ENCODE results near the gene RNF111. TPM values are rescaled to one million over a fixed set of nuclear protein-coding genes. Genes with fewer than 3 reads are reported as not detected.
A peak's percentile ranks its signal among the peaks of the same experiment; 100 is the strongest.

RNF111 gene
- total and polyA plus RNA-seq, 7 donors = 7.6 to 28.6 (median 15.0) TPM

DNA sequence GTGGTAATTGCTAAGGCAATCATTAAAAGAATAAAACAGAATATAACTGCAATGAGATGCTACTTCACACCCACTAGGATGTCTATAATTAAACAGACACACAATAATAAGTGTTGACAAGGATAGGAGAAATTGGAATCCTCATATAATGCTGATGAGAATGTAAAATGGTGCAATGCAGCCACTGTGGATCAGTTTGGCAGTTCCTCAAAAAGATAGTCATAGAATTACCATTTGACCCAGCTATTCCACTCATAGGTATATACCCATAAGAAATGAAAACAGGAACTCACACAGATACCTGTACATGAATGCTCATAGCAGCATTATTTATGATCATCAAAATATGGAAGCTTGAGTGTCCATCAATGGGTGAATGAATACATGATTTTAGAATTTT is 9.6 kb upstream of the RNF111 start:
- peaks cover 0 to 11% (median 7%) of the 10 kb centered on the region in 4 donors for H3K4me1 ChIP-seq
- no peak overlapping the region for H3K4me3 ChIP-seq
- H3K27me3 ChIP-seq = no peaks in the 10 kb centered on the region
- H3K36me3 ChIP-seq = no peaks in the 10 kb centered on the region
- no peak for TF ChIP-seq EP300 (IDR thresholded peaks at IDR 0.05)
- TF ChIP-seq, protein P1, sequence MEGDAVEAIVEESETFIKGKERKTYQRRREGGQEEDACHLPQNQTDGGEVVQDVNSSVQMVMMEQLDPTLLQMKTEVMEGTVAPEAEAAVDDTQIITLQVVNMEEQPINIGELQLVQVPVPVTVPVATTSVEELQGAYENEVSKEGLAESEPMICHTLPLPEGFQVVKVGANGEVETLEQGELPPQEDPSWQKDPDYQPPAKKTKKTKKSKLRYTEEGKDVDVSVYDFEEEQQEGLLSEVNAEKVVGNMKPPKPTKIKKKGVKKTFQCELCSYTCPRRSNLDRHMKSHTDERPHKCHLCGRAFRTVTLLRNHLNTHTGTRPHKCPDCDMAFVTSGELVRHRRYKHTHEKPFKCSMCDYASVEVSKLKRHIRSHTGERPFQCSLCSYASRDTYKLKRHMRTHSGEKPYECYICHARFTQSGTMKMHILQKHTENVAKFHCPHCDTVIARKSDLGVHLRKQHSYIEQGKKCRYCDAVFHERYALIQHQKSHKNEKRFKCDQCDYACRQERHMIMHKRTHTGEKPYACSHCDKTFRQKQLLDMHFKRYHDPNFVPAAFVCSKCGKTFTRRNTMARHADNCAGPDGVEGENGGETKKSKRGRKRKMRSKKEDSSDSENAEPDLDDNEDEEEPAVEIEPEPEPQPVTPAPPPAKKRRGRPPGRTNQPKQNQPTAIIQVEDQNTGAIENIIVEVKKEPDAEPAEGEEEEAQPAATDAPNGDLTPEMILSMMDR (IDR thresholded peaks at IDR 0.05) = no peak
- no peak for TF ChIP-seq POLR2AphosphoS5 (IDR thresholded peaks at IDR 0.05)
- TF ChIP-seq POLR2A (IDR thresholded peaks at IDR 0.05) = no peak
- intact Hi-C loops (cut with DNase I) = no loop called here
- no peaks in the 10 kb centered on the region for H3K9me3 ChIP-seq
- no peak overlapping the region for H3K27ac ChIP-seq
- no peak for DNase-seq

DNA sequence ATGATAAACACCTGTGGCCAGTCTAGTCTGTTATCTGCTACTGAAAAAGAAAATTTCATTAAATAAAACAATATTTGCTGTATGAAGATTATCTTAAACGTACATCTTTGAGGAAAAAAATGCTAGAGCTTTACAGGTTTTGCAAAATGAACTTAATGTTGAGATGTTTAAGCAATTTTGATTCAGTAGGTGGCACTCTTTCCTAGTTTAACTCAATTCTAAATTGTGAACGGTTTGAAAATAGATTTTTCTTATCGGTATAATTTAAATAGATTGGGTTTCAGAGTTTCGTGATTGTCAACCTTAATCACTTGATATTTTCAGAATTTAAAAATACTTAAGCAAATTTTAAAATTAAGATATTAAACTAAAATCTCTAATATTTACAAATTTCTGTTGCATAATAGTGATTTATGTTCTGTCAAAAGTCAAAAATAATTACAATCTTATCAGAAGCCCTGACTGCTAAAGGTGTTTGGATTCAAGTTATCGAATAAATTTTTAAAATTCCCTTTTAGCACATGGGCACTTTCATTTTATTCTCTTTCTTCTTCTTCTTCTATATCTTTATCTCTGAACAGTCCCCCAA is 7.0 kb upstream of the RNF111 start:
- H3K4me1 ChIP-seq = peaks cover 0 to 11% (median 7%) of the 10 kb centered on the region in 4 donors
- intact Hi-C loops (cut with DNase I) = loop anchor here (2.0 kb wide), 1 partner anchor 512 kb away; no protein-coding TSS in a partner anchor
- H3K9me3 ChIP-seq = no peaks in the 10 kb centered on the region
- H3K4me3 ChIP-seq = no peak overlapping the region
- DNase-seq = no peak
- TF ChIP-seq, protein P1 (IDR thresholded peaks at IDR 0.05) = peak; percentile 22 to 33 (median 24)
- TF ChIP-seq POLR2AphosphoS5 (IDR thresholded peaks at IDR 0.05) = no peak
- no peaks in the 10 kb centered on the region for H3K27me3 ChIP-seq
- no peaks in the 10 kb centered on the region for H3K36me3 ChIP-seq
- 9% methylated on average over 5 of the region's 5 CpGs for WGBS, 2 donors
- peak overlapping the region in 2 of 4 donors; percentile 14 to 58 for H3K27ac ChIP-seq

DNA sequence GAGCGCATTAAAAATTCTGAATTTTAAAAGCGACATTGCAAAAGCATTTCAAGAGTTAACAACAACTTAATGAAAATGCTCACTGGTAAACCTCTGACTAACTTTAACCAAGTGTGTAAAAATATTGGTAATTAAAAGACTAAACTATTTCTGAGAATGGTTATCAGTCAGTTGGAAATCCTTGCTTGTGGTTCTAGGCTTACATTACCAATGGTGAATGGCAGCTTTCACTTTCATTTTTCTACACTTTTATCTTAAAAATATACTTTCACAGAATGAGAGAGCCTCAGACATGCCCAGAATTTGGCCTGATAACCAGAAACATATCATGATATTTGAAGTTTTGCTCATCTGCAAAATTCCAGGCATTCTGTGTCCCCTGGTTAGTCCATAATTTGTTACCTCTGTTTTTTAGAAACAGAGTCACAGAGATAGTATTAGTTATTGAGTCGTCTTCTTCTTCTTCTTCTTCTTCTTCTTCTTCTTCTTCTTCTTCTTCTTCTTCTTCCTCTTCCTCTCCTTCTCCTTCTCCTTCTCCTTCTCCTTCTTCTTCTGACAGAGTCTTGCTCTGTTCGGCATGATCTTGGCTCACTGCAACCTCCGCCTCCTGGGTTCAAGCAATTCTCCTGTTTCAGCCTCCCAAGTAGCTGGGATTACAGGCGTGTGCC is 5.5 kb upstream of the RNF111 start:
- H3K4me1 ChIP-seq = peaks cover 0 to 15% (median 10%) of the 10 kb centered on the region in 4 donors
- intact Hi-C loops (cut with DNase I) = loop anchor here (2.0 kb wide), 1 partner anchor 511 kb away; no protein-coding TSS in a partner anchor
- DNase-seq = no peak
- TF ChIP-seq, protein P1 (IDR thresholded peaks at IDR 0.05) = no peak
- TF ChIP-seq POLR2A (IDR thresholded peaks at IDR 0.05) = no peak
- TF ChIP-seq EP300 (IDR thresholded peaks at IDR 0.05) = no peak
- TF ChIP-seq POLR2AphosphoS5 (IDR thresholded peaks at IDR 0.05) = no peak
- H3K4me3 ChIP-seq = no peak overlapping the region
- no peaks in the 10 kb centered on the region for H3K36me3 ChIP-seq
- no peaks in the 10 kb centered on the region for H3K9me3 ChIP-seq
- no peak overlapping the region for H3K27ac ChIP-seq
- H3K27me3 ChIP-seq = no peaks in the 10 kb centered on the region
- 79 to 86% methylated on average over 6 of the region's 6 CpGs for WGBS, 2 donors

DNA sequence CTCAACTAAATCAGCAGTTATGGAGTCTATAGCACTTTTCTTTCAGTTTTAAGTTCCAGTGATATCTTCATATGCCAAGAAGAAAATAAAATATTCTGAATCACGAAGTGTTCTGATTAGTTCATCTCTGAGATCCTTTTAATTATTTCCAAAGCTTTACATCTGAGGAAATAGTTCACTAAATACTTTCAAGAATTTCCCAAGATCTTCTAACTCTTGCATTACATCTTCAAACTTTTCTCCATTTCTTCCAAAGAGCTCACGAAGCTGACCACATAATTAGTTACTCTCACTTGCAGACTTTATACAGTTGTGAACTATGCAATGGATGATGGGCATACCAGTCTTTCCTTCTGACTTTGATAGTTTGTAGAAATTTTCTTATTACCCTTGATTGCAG is 4.2 kb upstream of the RNF111 start:
- Histone ChIP-seq H3K9me3 (no peaks in the 10 kb centered on the region), H3K36me3 (no peaks in the 10 kb centered on the region), H3K4me3 (no peak overlapping the region), H3K4me1 (peaks cover 0 to 16% (median 12%) of the 10 kb centered on the region in 4 donors), H3K27ac (no peak overlapping the region), H3K27me3 (no peaks in the 10 kb centered on the region)
- no peak for DNase-seq
- intact Hi-C loops (cut with DNase I) = no loop called here
- WGBS, 2 donors = 84 to 89% methylated on average over 2 of the region's 2 CpGs
- TF ChIP-seq POLR2AphosphoS5 (IDR thresholded peaks at IDR 0.05) = no peak
- no peak for TF ChIP-seq POLR2A (IDR thresholded peaks at IDR 0.05)
- TF ChIP-seq, protein P1 (IDR thresholded peaks at IDR 0.05) = no peak
- TF ChIP-seq EP300 (IDR thresholded peaks at IDR 0.05) = no peak
